Measurements from ENCODE around the gene DNAJC10.

DNAJC10 gene

GRCh38 chr2:182705761-182706160, 10.3 kb upstream of the DNAJC10 start:
- no peak for TF ChIP-seq ZBTB7A (IDR thresholded peaks at IDR 0.05; ENCODE audit: low read depth)
- TF ChIP-seq TEAD4 (IDR thresholded peaks at IDR 0.05): no peak
- TF ChIP-seq USF1 (IDR thresholded peaks at IDR 0.05): no peak
- TF ChIP-seq REST (IDR thresholded peaks at IDR 0.05; ENCODE audit: low read depth): no peak
- TF ChIP-seq YY1 (IDR thresholded peaks at IDR 0.05; ENCODE audit: low read depth): no peak
- no peak for TF ChIP-seq NFIC (IDR thresholded peaks at IDR 0.05)
- TF ChIP-seq EGR1 (IDR thresholded peaks at IDR 0.05): no peak
- no peak for TF ChIP-seq FOXM1 (IDR thresholded peaks at IDR 0.05; ENCODE audit: borderline replicate concordance, low read depth)
- no peak for TF ChIP-seq CREB1 (IDR thresholded peaks at IDR 0.05; ENCODE audit: low read depth)
- TF ChIP-seq MAX (IDR thresholded peaks at IDR 0.05): no peak
- no peak for TF ChIP-seq TCF12 (IDR thresholded peaks at IDR 0.05; ENCODE audit: low read depth)
- no peak for TF ChIP-seq EP300 (IDR thresholded peaks at IDR 0.05; ENCODE audit: borderline replicate concordance)
- no peak for TF ChIP-seq TAF1 (IDR thresholded peaks at IDR 0.05; ENCODE audit: low read depth)
- no peak for TF ChIP-seq RAD21 (IDR thresholded peaks at IDR 0.05; ENCODE audit: low read depth)
- TF ChIP-seq CEBPB (IDR thresholded peaks at IDR 0.05): no peak

- no peak for TF ChIP-seq TEAD4 (IDR thresholded peaks at IDR 0.05)
- TF ChIP-seq EGR1 (IDR thresholded peaks at IDR 0.05): no peak
- no peak for TF ChIP-seq NFIC (IDR thresholded peaks at IDR 0.05)
- no peak for TF ChIP-seq FOXM1 (IDR thresholded peaks at IDR 0.05; ENCODE audit: borderline replicate concordance, low read depth)
- no peak for TF ChIP-seq CEBPB (IDR thresholded peaks at IDR 0.05)
- TF ChIP-seq TCF12 (IDR thresholded peaks at IDR 0.05; ENCODE audit: low read depth): no peak
- no peak for TF ChIP-seq MAX (IDR thresholded peaks at IDR 0.05)
- TF ChIP-seq USF1 (IDR thresholded peaks at IDR 0.05): no peak
- TF ChIP-seq ZBTB7A (IDR thresholded peaks at IDR 0.05; ENCODE audit: low read depth): no peak
Measured at GRCh38 chr2:182706751-182707150, 9.3 kb upstream of the DNAJC10 start.

GRCh38 chr2:182713601-182714000, 2.5 kb upstream of the DNAJC10 start:
- no peak for TF ChIP-seq REST (IDR thresholded peaks at IDR 0.05; ENCODE audit: low read depth)
- TF ChIP-seq CREB1 (IDR thresholded peaks at IDR 0.05; ENCODE audit: low read depth): no peak
- TF ChIP-seq NFIC (IDR thresholded peaks at IDR 0.05): no peak
- no peak for TF ChIP-seq CEBPB (IDR thresholded peaks at IDR 0.05)
- TF ChIP-seq ZBTB7A (IDR thresholded peaks at IDR 0.05; ENCODE audit: low read depth): no peak
- TF ChIP-seq TAF1 (IDR thresholded peaks at IDR 0.05; ENCODE audit: low read depth): no peak
- no peak for TF ChIP-seq USF1 (IDR thresholded peaks at IDR 0.05)
- no peak for TF ChIP-seq TCF12 (IDR thresholded peaks at IDR 0.05; ENCODE audit: low read depth)
- TF ChIP-seq TEAD4 (IDR thresholded peaks at IDR 0.05): no peak
- TF ChIP-seq YY1 (IDR thresholded peaks at IDR 0.05; ENCODE audit: low read depth): no peak
- TF ChIP-seq EGR1 (IDR thresholded peaks at IDR 0.05): no peak
- no peak for TF ChIP-seq EP300 (IDR thresholded peaks at IDR 0.05; ENCODE audit: borderline replicate concordance)
- no peak for TF ChIP-seq FOXM1 (IDR thresholded peaks at IDR 0.05; ENCODE audit: borderline replicate concordance, low read depth)
- no peak for TF ChIP-seq RAD21 (IDR thresholded peaks at IDR 0.05; ENCODE audit: low read depth)
- no peak for TF ChIP-seq MAX (IDR thresholded peaks at IDR 0.05)

GRCh38 chr2:182715121-182715891, 751 bp upstream of the DNAJC10 start:
- no peak for TF ChIP-seq YY1 (IDR thresholded peaks at IDR 0.05; ENCODE audit: low read depth)
- no peak for TF ChIP-seq EP300 (IDR thresholded peaks at IDR 0.05; ENCODE audit: borderline replicate concordance)
- TF ChIP-seq REST (IDR thresholded peaks at IDR 0.05; ENCODE audit: low read depth): no peak
- no peak for TF ChIP-seq CEBPB (IDR thresholded peaks at IDR 0.05)
- TF ChIP-seq NFIC (IDR thresholded peaks at IDR 0.05): no peak
- TF ChIP-seq EGR1 (IDR thresholded peaks at IDR 0.05): no peak
- TF ChIP-seq TAF1 (IDR thresholded peaks at IDR 0.05; ENCODE audit: low read depth): no peak; the same call in 1 of the 2 replicates
- no peak for TF ChIP-seq TCF12 (IDR thresholded peaks at IDR 0.05; ENCODE audit: low read depth)
- no peak for TF ChIP-seq TEAD4 (IDR thresholded peaks at IDR 0.05)
- no peak for TF ChIP-seq MAX (IDR thresholded peaks at IDR 0.05)
